SK-N-MC (cell line): ENCODE results near the gene ADAMTSL1.

Experiments
- EZH2 ChIP-seq: fragments of 200-600 bp; sonication (generic); IDR thresholded peaks from one replicate; pipeline ENCODE4 v1.6.1; 2017; ENCODE audit warnings: antibody characterized with exemption
- FOXP2 ChIP-seq: optimal IDR thresholded peaks from 2 replicates; pipeline ENCODE3; 2011; ENCODE audit warnings: mild to moderate bottlenecking, moderate library complexity; ENCODE audit not compliant: insufficient read depth; ENCODE audit errors: extremely low read length, control extremely low read depth
- POLR2AphosphoS5 ChIP-seq: IDR thresholded peaks from 2 replicates; pipeline ENCODE4 v1.6.1; 2012; ENCODE audit warnings: mild to moderate bottlenecking, low read depth, low read length, borderline replicate concordance

GRCh38 chr9:18796696-18797270 is 322.8 kb downstream of the ADAMTSL1 start:
- TF ChIP-seq EZH2 = no peak
- no peak for TF ChIP-seq POLR2AphosphoS5
- no peak for TF ChIP-seq FOXP2
